Nephron progenitor cell (in vitro differentiated cells): ENCODE data around the gene HLF.
"Not testable (repeated sequence)": the region's sequence is repeated elsewhere in the genome, so short reads cannot be mapped to it uniquely, and the experiment has no call there.

Experiments
- DNase-seq: peaks from one replicate; pipeline ENCODE4 v3.0.0; 2021
- H3K27ac Mint-ChIP-seq: 2 replicates; pipeline ENCODE4 v1.8.0; 2021; ENCODE audit warnings: mild to moderate bottlenecking, moderate library complexity, mixed read lengths
- H3K27me3 Mint-ChIP-seq: 2 replicates; pipeline ENCODE4 v1.8.0; 2021; ENCODE audit warnings: mild to moderate bottlenecking, low read depth, mixed read lengths; ENCODE audit not compliant: poor library complexity
- H3K36me3 Mint-ChIP-seq: 2 replicates; pipeline ENCODE4 v1.8.0; 2021; ENCODE audit warnings: low read depth, mixed read lengths
- H3K4me1 Mint-ChIP-seq: 2 replicates; pipeline ENCODE4 v1.8.0; 2021; ENCODE audit warnings: mixed read lengths
- H3K4me3 Mint-ChIP-seq: 2 replicates; pipeline ENCODE4 v1.8.0; 2021; ENCODE audit warnings: mild to moderate bottlenecking, moderate library complexity, mixed read lengths
- H3K9me3 Mint-ChIP-seq: 2 replicates; pipeline ENCODE4 v1.8.0; 2021; ENCODE audit warnings: mild to moderate bottlenecking, moderate library complexity, mixed read lengths
- TF ChIP-seq, protein P1 (sequence below): fragments of 200-600 bp; sonication (generic); IDR thresholded peaks from 2 replicates; pipeline ENCODE4 v1.5.0; 2021; ENCODE audit warnings: antibody characterized with exemption

HLF gene

DNA sequence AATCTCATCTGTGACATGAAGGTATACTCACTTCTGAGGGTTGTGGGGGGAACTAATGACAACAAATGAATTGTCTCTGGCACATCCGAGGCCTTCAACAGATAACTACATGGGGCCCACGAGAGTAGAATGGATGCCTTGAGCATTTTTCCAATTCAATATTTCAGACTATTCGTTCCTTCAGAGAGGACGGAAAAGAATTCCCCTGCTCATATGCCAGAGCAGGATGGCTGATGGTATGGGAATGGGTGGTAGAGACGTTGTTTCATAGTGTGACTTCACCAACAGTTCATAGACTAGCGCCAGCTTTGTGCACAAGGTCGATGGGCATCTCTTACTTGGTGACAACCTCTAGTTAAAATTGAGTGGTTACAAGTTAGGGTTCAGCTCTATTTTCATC, 61.3 kb downstream of the HLF start:
- Mint-ChIP-seq H3K4me1 (no peaks in the 10 kb centered on the region), H3K9me3 (peaks cover 9% of the 10 kb centered on the region), H3K27ac (no peak overlapping the region), H3K4me3 (no peak overlapping the region), H3K36me3 (no peaks in the 10 kb centered on the region), H3K27me3 (peaks cover 4% of the 10 kb centered on the region)
- TF ChIP-seq, protein P1, sequence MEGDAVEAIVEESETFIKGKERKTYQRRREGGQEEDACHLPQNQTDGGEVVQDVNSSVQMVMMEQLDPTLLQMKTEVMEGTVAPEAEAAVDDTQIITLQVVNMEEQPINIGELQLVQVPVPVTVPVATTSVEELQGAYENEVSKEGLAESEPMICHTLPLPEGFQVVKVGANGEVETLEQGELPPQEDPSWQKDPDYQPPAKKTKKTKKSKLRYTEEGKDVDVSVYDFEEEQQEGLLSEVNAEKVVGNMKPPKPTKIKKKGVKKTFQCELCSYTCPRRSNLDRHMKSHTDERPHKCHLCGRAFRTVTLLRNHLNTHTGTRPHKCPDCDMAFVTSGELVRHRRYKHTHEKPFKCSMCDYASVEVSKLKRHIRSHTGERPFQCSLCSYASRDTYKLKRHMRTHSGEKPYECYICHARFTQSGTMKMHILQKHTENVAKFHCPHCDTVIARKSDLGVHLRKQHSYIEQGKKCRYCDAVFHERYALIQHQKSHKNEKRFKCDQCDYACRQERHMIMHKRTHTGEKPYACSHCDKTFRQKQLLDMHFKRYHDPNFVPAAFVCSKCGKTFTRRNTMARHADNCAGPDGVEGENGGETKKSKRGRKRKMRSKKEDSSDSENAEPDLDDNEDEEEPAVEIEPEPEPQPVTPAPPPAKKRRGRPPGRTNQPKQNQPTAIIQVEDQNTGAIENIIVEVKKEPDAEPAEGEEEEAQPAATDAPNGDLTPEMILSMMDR, result no peak
- DNase-seq, result no peak

DNA sequence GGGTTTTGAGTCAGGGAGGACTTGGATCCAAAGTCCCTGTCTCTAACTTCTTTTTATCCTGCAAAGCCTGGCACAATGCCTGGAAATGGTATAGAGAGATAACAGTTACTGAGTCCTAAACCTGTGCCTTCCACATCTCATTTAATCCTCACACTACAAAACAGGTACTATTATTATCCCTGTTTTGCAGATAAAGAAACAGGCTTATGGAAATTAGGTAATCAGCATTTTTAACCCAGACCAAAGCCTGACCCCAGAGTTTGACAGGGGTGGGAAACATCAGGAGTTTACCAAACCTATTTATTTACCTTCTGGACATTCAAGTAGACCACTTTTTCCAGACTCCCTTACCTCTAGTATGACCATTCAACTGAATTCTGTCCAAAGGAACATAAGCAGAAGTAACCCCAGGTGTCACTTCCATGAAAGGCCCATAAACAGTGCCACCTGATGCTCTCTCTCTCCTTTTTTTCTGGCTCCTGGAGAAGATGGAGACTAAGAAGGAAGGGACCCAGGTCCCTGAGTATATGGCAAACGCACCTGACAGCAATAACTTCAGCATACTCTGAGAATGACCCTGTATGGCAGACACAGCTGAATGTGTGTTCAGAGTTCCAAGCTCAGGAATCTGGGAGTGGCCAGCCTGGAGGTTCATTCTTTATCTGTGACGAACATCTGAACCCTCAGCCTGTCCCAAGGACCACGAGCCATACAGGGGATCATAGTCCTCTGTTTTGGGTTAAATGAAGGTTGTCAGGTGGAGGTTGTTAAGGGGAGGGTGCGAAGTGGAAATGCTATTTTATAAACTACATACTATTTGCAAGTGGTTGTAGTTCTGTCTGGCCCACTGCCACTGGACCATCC, 62.7 kb downstream of the HLF start:
- H3K9me3 Mint-ChIP-seq, result peaks cover 9% of the 10 kb centered on the region
- TF ChIP-seq, protein P1, result no peak
- peaks cover 5% of the 10 kb centered on the region for H3K27me3 Mint-ChIP-seq
- H3K27ac Mint-ChIP-seq, result no peak overlapping the region
- H3K4me3 Mint-ChIP-seq, result no peak overlapping the region
- DNase-seq, result no peak
- H3K4me1 Mint-ChIP-seq, result no peaks in the 10 kb centered on the region
- H3K36me3 Mint-ChIP-seq, result no peaks in the 10 kb centered on the region

DNA sequence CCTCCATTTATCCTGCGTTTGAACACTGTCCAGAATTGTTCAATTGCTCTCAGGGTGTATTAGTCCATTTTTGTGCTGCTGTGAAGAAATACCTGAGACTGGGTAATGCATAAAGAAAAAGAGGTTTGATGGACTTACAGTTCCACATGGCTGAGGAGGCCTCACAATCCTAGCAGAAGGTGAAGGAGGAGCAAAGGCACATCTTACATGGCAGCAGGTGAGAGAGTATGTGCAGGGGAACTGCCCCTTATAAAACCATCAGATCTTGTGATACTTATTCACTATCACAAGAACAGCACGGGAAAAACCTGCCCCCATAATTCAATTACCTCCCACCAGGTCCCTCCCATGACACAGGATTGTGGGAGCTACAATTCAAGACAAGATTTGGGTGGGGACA, 63.8 kb downstream of the HLF start:
- H3K36me3 Mint-ChIP-seq, H3K4me1 Mint-ChIP-seq: not testable (repeated sequence)

DNA sequence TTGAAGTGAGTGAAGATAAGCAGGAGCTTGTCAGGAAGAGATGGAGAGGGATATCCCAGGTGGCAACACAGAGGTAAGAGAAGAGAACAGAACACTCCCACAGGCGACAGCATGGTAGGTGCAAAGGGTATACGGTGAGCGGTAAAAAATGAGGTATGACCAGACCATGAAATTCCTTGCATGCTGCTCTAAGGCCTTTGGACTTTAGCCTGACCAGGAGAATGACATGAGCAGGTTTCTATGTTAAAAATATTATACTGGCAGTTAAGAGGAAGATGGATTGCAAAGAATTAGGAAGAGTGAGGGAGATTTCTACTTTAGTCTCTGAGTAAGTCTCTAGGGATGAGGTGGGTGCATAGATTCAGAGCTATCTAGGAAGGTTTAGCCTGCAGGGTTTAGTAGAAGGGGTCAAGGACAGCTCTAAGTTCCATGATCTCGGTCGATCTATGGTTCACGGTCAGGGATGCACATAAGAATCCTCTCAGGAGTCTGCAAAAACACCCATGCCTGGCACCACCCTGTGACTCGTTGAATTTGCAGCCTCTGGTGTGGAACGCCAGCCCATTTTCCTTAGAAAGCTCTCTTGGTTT, 65.7 kb downstream of the HLF start:
- H3K9me3 Mint-ChIP-seq, result peaks cover 9% of the 10 kb centered on the region
- peaks cover 18% of the 10 kb centered on the region for H3K4me1 Mint-ChIP-seq
- TF ChIP-seq, protein P1, result no peak
- no peak for DNase-seq
- no peaks in the 10 kb centered on the region for H3K36me3 Mint-ChIP-seq
- H3K4me3 Mint-ChIP-seq, result no peak overlapping the region
- no peak overlapping the region for H3K27ac Mint-ChIP-seq
- peaks cover 10% of the 10 kb centered on the region for H3K27me3 Mint-ChIP-seq

More for the DNA sequence above, 63.8 kb downstream of the HLF start:
- not testable (repeated sequence) for DNase-seq, H3K27me3 Mint-ChIP-seq, H3K27ac Mint-ChIP-seq, H3K4me3 Mint-ChIP-seq, H3K9me3 Mint-ChIP-seq

DNA sequence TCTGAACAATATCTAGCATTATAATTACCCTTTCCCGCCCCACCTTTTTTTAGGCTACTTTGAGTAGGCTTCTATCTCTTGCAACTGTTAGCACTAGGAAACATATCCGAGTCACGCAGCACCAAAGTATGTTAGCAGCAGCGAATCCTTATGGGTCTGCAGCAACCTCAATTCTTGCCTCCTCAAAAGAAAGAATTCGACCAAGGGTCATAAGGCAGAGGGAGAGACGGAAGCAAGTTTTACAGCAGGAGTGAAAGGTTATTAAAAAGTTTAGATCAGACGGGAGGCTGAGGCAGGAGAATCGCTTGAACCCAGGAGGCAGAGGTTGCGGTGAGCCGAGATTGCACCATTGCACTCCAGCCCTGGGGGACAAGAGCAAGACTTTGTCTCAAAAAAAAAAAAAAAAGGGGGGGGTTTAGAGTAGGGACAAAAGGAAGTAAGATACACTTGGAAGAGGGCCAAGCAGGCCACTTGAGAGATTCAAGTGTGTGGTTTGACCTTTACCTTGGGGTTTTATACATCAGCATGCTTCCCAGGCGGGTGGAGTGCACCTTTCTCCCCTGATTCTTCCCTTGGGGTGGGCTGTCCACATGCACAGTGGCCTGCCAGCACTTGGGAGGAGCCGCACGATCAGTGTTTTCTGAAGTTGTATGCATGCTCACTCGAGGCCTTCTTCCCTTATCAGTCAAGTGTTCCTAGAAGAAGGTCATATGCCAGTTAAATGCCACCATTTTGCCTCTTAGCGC, 67.7 kb downstream of the HLF start:
- peaks cover 10% of the 10 kb centered on the region for H3K27me3 Mint-ChIP-seq
- DNase-seq, result no peak
- no peaks in the 10 kb centered on the region for H3K36me3 Mint-ChIP-seq
- no peak overlapping the region for H3K4me3 Mint-ChIP-seq
- peaks cover 9% of the 10 kb centered on the region for H3K9me3 Mint-ChIP-seq
- TF ChIP-seq, protein P1, result no peak
- no peak overlapping the region for H3K27ac Mint-ChIP-seq
- peaks cover 30% of the 10 kb centered on the region for H3K4me1 Mint-ChIP-seq

DNA sequence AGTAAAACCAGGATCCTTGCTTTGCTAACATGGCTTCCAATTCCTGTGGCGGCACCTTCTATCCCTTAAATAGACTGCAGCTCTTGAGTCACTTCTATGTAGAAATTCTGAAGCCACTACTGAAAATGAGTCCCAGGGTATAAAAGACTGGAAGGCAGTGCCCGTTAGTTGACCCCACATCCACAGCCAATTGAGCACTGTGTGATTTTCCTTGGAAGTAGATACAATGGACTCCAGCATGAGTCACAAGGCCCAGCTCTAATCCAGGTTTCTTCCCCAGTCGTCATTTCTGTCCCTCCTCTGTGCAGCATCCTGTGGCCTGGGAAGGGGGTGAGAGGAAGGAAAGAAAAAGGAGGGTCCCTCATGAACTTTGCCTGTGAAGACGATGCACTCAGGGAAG, 69.5 kb downstream of the HLF start:
- Mint-ChIP-seq H3K4me3 (no peak overlapping the region), H3K36me3 (no peaks in the 10 kb centered on the region), H3K27ac (peak overlapping the region; percentile 9), H3K9me3 (peaks cover 6% of the 10 kb centered on the region), H3K4me1 (peaks cover 30% of the 10 kb centered on the region), H3K27me3 (peaks cover 10% of the 10 kb centered on the region)
- no peak for DNase-seq
- TF ChIP-seq, protein P1, result no peak
